ENCODE data around the gene CLEC20A.

The CLEC20A gene

GRCh38 chr1:178520803-178521202 is 24.0 kb upstream of the CLEC20A start:
- Histone ChIP-seq H3K9me2 (replicated peaks; ENCODE audit: low read depth, low read length) (no peaks in the 10 kb centered on the region), H3K4me2 (ENCODE audit: low read depth, low read length, poor library complexity, severe bottlenecking) (no peak overlapping the region), H3K9ac (ENCODE audit: low read depth, low read length, poor library complexity, severe bottlenecking) (no peak overlapping the region), H3F3A (ENCODE audit: low read depth) (no peaks in the 10 kb centered on the region), H3K9me3 (ENCODE audit: insufficient read depth, low read depth, low read length) (no peaks in the 10 kb centered on the region), H3K4me3 (ENCODE audit: low read length, poor library complexity, severe bottlenecking) (no peak overlapping the region), H2AFZ (ENCODE audit: low read length) (no peak overlapping the region), H4K20me1 (ENCODE audit: insufficient read depth, low read length, poor library complexity, severe bottlenecking) (no peaks in the 10 kb centered on the region), H3K79me2 (ENCODE audit: insufficient read depth, low read length) (no peaks in the 10 kb centered on the region), H3K36me3 (ENCODE audit: insufficient read depth, low read length) (no peaks in the 10 kb centered on the region), H3K4me1 (ENCODE audit: insufficient read depth, low read length, poor library complexity, severe bottlenecking) (no peaks in the 10 kb centered on the region), H3K27me3 (ENCODE audit: insufficient read depth, low read length, poor library complexity, severe bottlenecking) (no peaks in the 10 kb centered on the region)
- TF ChIP-seq EZH2phosphoT487 (IDR thresholded peaks at IDR 0.05; ENCODE audit: borderline replicate concordance) (no peak), CTCF (conservative IDR thresholded peaks at IDR 0.05; ENCODE audit: low read length) (no peak)

- Histone ChIP-seq H3K79me2 (ENCODE audit: insufficient read depth, low read length) (no peaks in the 10 kb centered on the region), H2AFZ (ENCODE audit: low read length) (no peak overlapping the region), H3K27me3 (ENCODE audit: insufficient read depth, low read length, poor library complexity, severe bottlenecking) (no peaks in the 10 kb centered on the region), H3K9me3 (ENCODE audit: insufficient read depth, low read depth, low read length) (no peaks in the 10 kb centered on the region), H3K4me2 (ENCODE audit: low read depth, low read length, poor library complexity, severe bottlenecking) (no peak overlapping the region), H3F3A (ENCODE audit: low read depth) (no peaks in the 10 kb centered on the region), H3K9ac (ENCODE audit: low read depth, low read length, poor library complexity, severe bottlenecking) (no peak overlapping the region), H3K4me1 (ENCODE audit: insufficient read depth, low read length, poor library complexity, severe bottlenecking) (no peaks in the 10 kb centered on the region), H3K9me2 (replicated peaks; ENCODE audit: low read depth, low read length) (no peaks in the 10 kb centered on the region), H3K4me3 (ENCODE audit: low read length, poor library complexity, severe bottlenecking) (no peak overlapping the region), H3K36me3 (ENCODE audit: insufficient read depth, low read length) (no peaks in the 10 kb centered on the region), H4K20me1 (ENCODE audit: insufficient read depth, low read length, poor library complexity, severe bottlenecking) (no peaks in the 10 kb centered on the region)
- TF ChIP-seq CTCF (conservative IDR thresholded peaks at IDR 0.05; ENCODE audit: low read length) (no peak), EZH2phosphoT487 (IDR thresholded peaks at IDR 0.05; ENCODE audit: borderline replicate concordance) (no peak)
Measured at GRCh38 chr1:178518894-178519293, 22.1 kb upstream of the CLEC20A start.

- Histone ChIP-seq H3K79me2 (ENCODE audit: insufficient read depth, low read length) (no peaks in the 10 kb centered on the region), H3K9ac (ENCODE audit: low read depth, low read length, poor library complexity, severe bottlenecking) (no peak overlapping the region), H3K4me1 (ENCODE audit: insufficient read depth, low read length, poor library complexity, severe bottlenecking) (no peaks in the 10 kb centered on the region), H2AFZ (ENCODE audit: low read length) (no peak overlapping the region), H4K20me1 (ENCODE audit: insufficient read depth, low read length, poor library complexity, severe bottlenecking) (no peaks in the 10 kb centered on the region), H3F3A (ENCODE audit: low read depth) (no peaks in the 10 kb centered on the region), H3K9me2 (replicated peaks; ENCODE audit: low read depth, low read length) (no peaks in the 10 kb centered on the region), H3K9me3 (ENCODE audit: insufficient read depth, low read depth, low read length) (no peaks in the 10 kb centered on the region), H3K36me3 (ENCODE audit: insufficient read depth, low read length) (no peaks in the 10 kb centered on the region), H3K4me3 (ENCODE audit: low read length, poor library complexity, severe bottlenecking) (no peak overlapping the region), H3K27me3 (ENCODE audit: insufficient read depth, low read length, poor library complexity, severe bottlenecking) (no peaks in the 10 kb centered on the region), H3K4me2 (ENCODE audit: low read depth, low read length, poor library complexity, severe bottlenecking) (no peak overlapping the region)
- no peak for TF ChIP-seq CTCF (conservative IDR thresholded peaks at IDR 0.05; ENCODE audit: low read length)
- no peak for TF ChIP-seq EZH2phosphoT487 (IDR thresholded peaks at IDR 0.05; ENCODE audit: borderline replicate concordance)
Measured at GRCh38 chr1:178516110-178516509, 19.3 kb upstream of the CLEC20A start.
